Epithelial cell of proximal tubule (primary cell): ENCODE results near the gene HIBCH. TPM values are rescaled to one million over a fixed set of nuclear protein-coding genes. Genes with fewer than 3 reads are reported as not detected.
A peak's percentile ranks its signal among the peaks of the same experiment; 100 is the strongest.

Source experiments
- DNase-seq: peaks from one replicate; pipeline ENCODE4 v3.0.0-alpha.2; 2011; ENCODE audit warnings: low read depth
- H3K4me3 ChIP-seq: 2 replicates; pipeline ENCODE4 v1.5.1; 2011; ENCODE audit warnings: low read depth, mild to moderate bottlenecking, low read length
- total RNA-seq: library from RNA; depleted of rRNA; stranded (reverse); fragments of >200 nt; gene quantifications from 2 replicates; pipeline ENCODE4 v1.2.3, GENCODE V29; 2015
- TF ChIP-seq, protein P1 (sequence below): conservative IDR thresholded peaks from 2 replicates; pipeline ENCODE4 v1.5.1; 2012; ENCODE audit warnings: low read depth, mild to moderate bottlenecking, low read length

Gene HIBCH, protein sequence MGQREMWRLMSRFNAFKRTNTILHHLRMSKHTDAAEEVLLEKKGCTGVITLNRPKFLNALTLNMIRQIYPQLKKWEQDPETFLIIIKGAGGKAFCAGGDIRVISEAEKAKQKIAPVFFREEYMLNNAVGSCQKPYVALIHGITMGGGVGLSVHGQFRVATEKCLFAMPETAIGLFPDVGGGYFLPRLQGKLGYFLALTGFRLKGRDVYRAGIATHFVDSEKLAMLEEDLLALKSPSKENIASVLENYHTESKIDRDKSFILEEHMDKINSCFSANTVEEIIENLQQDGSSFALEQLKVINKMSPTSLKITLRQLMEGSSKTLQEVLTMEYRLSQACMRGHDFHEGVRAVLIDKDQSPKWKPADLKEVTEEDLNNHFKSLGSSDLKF
- 8.6 and 12.2 TPM in 2 replicates for total RNA-seq

DNA sequence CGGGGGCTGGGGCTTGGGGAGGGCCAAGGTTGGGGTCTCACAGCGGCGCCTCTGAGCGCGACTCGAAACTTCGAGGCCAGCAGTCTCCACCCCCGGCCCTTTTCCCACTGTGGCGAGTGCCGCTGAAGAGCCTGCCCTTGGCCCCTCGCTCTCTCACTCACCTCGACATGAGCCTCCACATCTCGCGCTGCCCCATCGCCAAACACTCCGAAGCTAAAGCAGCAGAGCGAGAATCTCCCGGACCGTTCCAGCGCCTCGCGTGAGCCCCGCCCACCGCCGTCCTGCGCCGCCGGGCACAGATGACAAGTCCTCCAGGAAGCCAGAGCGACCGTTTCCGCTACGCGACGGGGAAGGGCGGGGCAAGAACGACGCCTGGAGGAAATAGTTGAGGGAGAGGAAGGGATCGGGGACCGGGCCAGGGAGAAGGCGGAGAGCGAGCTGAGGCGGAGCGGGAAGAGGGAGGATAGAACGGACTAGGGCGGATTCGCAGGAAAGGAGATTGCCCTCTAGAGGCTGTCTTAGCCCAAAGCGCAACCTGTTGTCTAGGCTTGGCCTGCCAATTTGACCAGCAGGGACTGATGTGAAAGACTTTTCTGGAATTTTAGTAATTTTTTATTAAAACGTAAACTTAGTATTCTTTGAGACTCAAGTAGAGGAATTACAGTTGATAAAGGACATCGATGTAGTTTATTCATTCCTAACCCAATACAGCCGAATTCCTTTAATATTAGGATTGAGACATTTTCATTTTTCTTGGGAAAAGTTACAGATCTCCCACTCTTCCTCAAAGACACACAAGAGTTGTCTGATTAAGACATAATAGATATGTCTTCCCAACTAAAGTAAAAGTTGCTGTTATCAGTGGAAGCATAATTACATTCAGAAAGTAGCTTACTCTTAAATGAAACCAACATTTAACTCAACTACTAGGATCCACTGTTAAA is at the start of gene HIBCH:
Gene HIBCH, minus strand, starts transcription at position 272 of the 944 bp plus-strand sequence. Its CDS starts 76 bp downstream, at position 196.
- TF ChIP-seq, protein P1, sequence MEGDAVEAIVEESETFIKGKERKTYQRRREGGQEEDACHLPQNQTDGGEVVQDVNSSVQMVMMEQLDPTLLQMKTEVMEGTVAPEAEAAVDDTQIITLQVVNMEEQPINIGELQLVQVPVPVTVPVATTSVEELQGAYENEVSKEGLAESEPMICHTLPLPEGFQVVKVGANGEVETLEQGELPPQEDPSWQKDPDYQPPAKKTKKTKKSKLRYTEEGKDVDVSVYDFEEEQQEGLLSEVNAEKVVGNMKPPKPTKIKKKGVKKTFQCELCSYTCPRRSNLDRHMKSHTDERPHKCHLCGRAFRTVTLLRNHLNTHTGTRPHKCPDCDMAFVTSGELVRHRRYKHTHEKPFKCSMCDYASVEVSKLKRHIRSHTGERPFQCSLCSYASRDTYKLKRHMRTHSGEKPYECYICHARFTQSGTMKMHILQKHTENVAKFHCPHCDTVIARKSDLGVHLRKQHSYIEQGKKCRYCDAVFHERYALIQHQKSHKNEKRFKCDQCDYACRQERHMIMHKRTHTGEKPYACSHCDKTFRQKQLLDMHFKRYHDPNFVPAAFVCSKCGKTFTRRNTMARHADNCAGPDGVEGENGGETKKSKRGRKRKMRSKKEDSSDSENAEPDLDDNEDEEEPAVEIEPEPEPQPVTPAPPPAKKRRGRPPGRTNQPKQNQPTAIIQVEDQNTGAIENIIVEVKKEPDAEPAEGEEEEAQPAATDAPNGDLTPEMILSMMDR: peak; percentile 85
- peak within 1 kb of the TSS; percentile 85 for H3K4me3 ChIP-seq
- peak; percentile 82 for DNase-seq

DNA sequence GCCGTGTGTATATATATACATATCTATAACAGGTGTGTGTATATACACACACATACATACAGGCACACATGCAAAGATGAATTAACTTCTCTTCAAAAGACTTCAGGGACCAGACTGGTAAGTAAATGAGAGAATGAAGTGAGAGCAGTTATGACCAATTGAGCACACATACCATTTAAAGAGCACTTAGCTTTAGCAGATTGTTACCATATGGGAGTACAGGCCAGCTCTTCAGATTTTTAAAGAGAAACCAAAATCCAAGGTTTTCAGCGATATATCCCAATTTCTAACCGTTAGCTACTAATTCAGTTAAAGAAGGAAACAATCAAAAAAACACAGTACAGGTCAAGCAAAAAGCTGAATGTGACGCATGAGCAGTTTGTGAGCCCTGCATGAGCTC is 47.5 kb upstream of the HIBCH start:
- TF ChIP-seq, protein P1: no peak
- no peak overlapping the region for H3K4me3 ChIP-seq
- DNase-seq: no peak

DNA sequence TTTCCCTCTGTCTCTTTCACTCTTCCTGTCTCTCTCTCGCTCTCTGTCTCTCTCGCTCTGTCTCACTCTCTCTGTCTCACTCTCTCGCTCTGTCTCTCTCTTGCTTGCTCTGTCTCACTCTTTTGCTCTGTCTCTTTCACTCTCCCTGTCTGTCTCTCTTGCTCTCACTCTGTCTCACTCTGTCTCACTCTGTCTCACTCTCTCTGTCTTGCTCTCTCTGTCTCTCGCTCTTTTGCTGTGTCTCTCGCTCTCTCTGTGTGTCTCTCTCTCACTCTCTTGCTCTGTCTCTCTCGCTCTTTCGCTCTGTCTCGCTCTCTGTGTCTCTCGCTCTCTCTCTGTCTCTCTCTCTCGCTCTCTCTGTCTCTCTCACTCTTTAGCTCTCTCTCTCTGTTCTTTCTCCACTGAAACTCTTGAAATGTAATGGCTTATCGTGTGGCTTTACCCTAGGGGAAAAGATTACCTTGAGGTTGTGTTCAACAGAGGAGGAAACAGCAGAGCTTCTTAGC is 46.7 kb upstream of the HIBCH start:
- no peak overlapping the region for H3K4me3 ChIP-seq
- no peak for DNase-seq
- TF ChIP-seq, protein P1: no peak

DNA sequence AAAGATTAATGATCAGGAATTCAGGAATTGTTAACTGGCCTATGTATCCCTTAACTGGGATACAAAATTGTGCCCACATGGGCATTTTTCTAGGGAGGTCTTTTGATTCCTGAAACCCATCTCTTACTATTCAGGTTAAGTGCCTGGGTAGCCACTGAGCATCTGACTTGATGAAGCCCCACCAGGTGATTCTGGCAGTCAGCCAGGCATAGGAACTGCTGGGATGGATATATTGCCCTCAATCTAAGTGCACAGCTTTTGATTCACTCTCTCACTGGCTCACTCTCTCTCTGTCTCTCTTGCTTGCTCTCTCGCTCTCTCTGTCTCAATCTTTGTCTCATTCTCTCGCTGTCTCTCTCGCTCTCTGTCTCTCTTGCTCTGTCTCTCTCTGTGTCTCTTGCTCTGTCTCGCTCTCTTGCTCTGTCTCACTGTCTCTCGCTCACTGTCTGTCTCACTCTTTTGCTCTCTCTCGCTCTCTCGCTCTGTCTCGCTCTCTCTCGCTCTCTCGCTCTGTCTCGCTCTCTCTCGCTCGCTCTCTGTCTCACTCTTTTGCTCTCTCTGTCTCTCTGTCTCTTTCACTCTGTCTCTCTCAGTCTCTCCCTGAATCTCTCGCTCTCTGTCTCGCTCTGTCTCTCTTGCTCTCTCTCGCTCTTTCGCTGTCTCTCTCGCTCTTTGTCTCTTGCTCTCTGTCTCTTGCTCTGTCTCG is 46.0 kb upstream of the HIBCH start:
- DNase-seq: no peak
- no peak overlapping the region for H3K4me3 ChIP-seq
- TF ChIP-seq, protein P1: no peak

DNA sequence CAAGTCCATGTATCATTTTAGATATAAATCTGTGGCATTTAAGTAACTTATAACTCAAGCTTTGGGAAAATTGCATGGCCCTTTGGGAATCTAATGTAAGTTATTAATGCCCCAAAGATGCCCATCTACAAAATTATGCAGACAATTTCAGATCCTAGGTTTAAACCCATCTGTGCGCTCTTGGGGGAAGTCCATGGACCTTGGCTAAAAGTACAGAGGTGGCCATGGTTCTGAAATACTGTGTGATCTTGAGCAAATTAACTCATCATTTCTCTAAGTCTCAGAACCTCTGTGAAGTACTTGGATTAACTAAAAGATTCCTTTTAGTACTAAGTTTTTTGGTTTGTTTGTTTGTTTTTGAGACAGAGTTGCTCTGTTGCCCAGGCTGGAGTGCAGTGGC is 43.3 kb upstream of the HIBCH start:
- no peak for DNase-seq
- TF ChIP-seq, protein P1: no peak
- no peak overlapping the region for H3K4me3 ChIP-seq

DNA sequence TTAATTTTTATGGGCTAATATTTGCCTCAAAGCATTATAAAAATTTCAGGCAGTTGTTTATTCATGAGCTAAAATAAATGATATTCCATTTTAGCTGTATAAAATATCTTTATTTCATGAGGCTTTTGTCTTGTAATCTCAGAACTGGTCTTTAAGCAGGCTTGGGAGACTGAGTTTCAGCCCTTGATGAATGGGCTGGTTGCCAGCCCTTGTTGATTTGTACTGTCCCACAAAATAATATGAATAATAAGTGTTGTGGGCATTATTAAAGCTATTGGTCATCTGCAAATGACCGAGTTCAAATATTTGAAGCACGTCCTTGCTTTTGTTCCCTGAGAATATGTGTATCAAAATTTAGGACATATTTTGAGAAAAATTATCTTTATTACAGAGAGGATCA is 41.9 kb upstream of the HIBCH start:
- DNase-seq: no peak
- no peak overlapping the region for H3K4me3 ChIP-seq
- TF ChIP-seq, protein P1: no peak
